Endothelial cell of umbilical vein (primary cell): ENCODE measurements around the gene NEMP2. TPM values are rescaled to one million over a fixed set of nuclear protein-coding genes. Genes with fewer than 3 reads are reported as not detected.

ENCODE experiments used
- BruUV-seq: library from RNA; stranded (reverse); fragments of 400-500 nt; replicated peaks from 2 replicates; lab custom pipeline; 2021; lab: Mats Ljungman, UMichigan
- CTCF ChIA-PET: fragments of 300-600, 350-600 bp; sonication (Branson Sonifier 250); formaldehyde crosslinking; loops from one replicate; lab custom pipeline; 2021; ENCODE audit warnings: antibody characterized with exemption, inconsistent platforms; lab: Charles Lee
- POLR2A ChIA-PET: fragments of 300-600, 350-600 bp; sonication (Branson Sonifier 250); formaldehyde crosslinking; loops from one replicate; lab custom pipeline; 2021; ENCODE audit warnings: antibody characterized with exemption, inconsistent platforms; lab: Charles Lee
- DNase-seq: peaks from one replicate; pipeline ENCODE4 v3.0.0-alpha.2; 2011; ENCODE audit warnings: low read depth, low spot score
- FAIRE-seq: peaks from 2 replicates; lab custom pipeline; 2011; peaks lifted over from hg19 to GRCh38; lab: Jason Lieb, UNC
- H2AFZ ChIP-seq: 2 replicates; pipeline ENCODE4 v1.6.0; 2012; ENCODE audit warnings: low read depth, low read length, control low read depth, inconsistent platforms
- H3K27ac ChIP-seq: 2 replicates; pipeline ENCODE4 v1.5.1; 2011; ENCODE audit warnings: low read depth, mild to moderate bottlenecking, control low read depth, low read length, moderate library complexity; ENCODE audit not compliant: insufficient read depth
- H3K27me3 ChIP-seq, 2 experiments: 2 replicates each; pipeline versions ENCODE4 v1.6.0 to v1.6.1; 2011; ENCODE audit warnings: low read length in 2 of 2, mixed read lengths in 1 of 2; ENCODE audit not compliant: control insufficient read depth in 2 of 2, insufficient read depth in 2 of 2
- H3K36me3 ChIP-seq, 2 experiments: 2 replicates in 1 of 2; 3 replicates in 1 of 2; pipeline ENCODE4 v1.5.1; 2011; ENCODE audit warnings: low read length in 2 of 2, mild to moderate bottlenecking in 1 of 2, moderate library complexity in 1 of 2; ENCODE audit not compliant: control insufficient read depth in 2 of 2, insufficient read depth in 2 of 2; ENCODE audit errors: extremely low read depth in 1 of 2
- H3K4me1 ChIP-seq: 3 replicates; pipeline ENCODE4 v1.5.1; 2011; ENCODE audit warnings: mild to moderate bottlenecking, low read length; ENCODE audit not compliant: control insufficient read depth, insufficient read depth; ENCODE audit errors: extremely low read depth
- H3K4me2 ChIP-seq: 2 replicates; pipeline ENCODE4 v1.6.1; 2011; ENCODE audit warnings: low read length, control low read depth, mixed read lengths; ENCODE audit not compliant: insufficient read depth
- H3K4me3 ChIP-seq, 3 experiments: fragments of 200-600 bp in 1 of 3; sonication (generic), shearing (Covaris generic) in 1 of 3; replicated peaks in 1 of 3; 2 replicates each; pipeline ENCODE4 v1.5.1; 2011 to 2016; ENCODE audit warnings: control low read depth in 3 of 3, low read length in 3 of 3, mild to moderate bottlenecking in 2 of 3, inconsistent platforms in 1 of 3, low read depth in 1 of 3, moderate library complexity in 1 of 3; ENCODE audit not compliant: insufficient read depth in 1 of 3
- H3K79me2 ChIP-seq: 2 replicates; pipeline ENCODE4 v1.6.0; 2012; ENCODE audit warnings: low read length, inconsistent platforms; ENCODE audit not compliant: control insufficient read depth, insufficient read depth
- H3K9ac ChIP-seq: replicated peaks from 2 replicates; pipeline ENCODE3; 2011; ENCODE audit warnings: low read length, control low read depth; ENCODE audit not compliant: insufficient read depth; ENCODE audit errors: extremely low read depth
- H3K9me1 ChIP-seq: replicated peaks from 3 replicates; pipeline ENCODE4 v1.6.0; 2011; ENCODE audit warnings: mild to moderate bottlenecking, low read length; ENCODE audit not compliant: control insufficient read depth, insufficient read depth; ENCODE audit errors: extremely low read depth
- H3K9me3 ChIP-seq: replicated peaks from 2 replicates; pipeline ENCODE4 v1.5.1; 2012; ENCODE audit warnings: low read length, inconsistent platforms; ENCODE audit not compliant: control insufficient read depth, insufficient read depth
- H4K20me1 ChIP-seq: replicated peaks from 2 replicates; pipeline ENCODE3; 2011; ENCODE audit warnings: mild to moderate bottlenecking, low read length; ENCODE audit not compliant: control insufficient read depth, insufficient read depth; ENCODE audit errors: extremely low read depth
- EZH2 ChIP-seq: IDR thresholded peaks from 2 replicates; pipeline ENCODE4 v1.6.1; 2012; ENCODE audit warnings: borderline replicate concordance, low read depth, mild to moderate bottlenecking, moderate library complexity, low read length, inconsistent platforms; ENCODE audit not compliant: severe bottlenecking
- FOS ChIP-seq: IDR thresholded peaks from 2 replicates; pipeline ENCODE4 v1.6.1; 2011; ENCODE audit warnings: mild to moderate bottlenecking, low read length, moderate library complexity, borderline replicate concordance; ENCODE audit not compliant: insufficient read depth
- GATA2 ChIP-seq: IDR thresholded peaks from 2 replicates; pipeline ENCODE4 v1.7.0; 2011; ENCODE audit warnings: low read depth, mild to moderate bottlenecking, moderate library complexity, mixed read lengths, low read length; ENCODE audit not compliant: insufficient read length, insufficient read depth
- JUN ChIP-seq: IDR thresholded peaks from 2 replicates; pipeline ENCODE4 v1.6.1; 2011; ENCODE audit warnings: borderline replicate concordance, low read depth; ENCODE audit not compliant: insufficient read length, insufficient read depth
- MYC ChIP-seq: IDR thresholded peaks from one replicate; pipeline ENCODE4 v1.6.1; 2011; ENCODE audit warnings: mild to moderate bottlenecking, low read depth, low read length
- POLR2A ChIP-seq: IDR thresholded peaks from 2 replicates; pipeline ENCODE4 v1.6.1; 2012; ENCODE audit warnings: low read depth, mild to moderate bottlenecking, control low read depth, low read length
- POLR2AphosphoS5 ChIP-seq: IDR thresholded peaks from 2 replicates; pipeline ENCODE4 v1.6.1; 2012; ENCODE audit warnings: low read depth, mild to moderate bottlenecking, control low read depth, low read length, moderate library complexity; ENCODE audit not compliant: insufficient read depth
- dilution Hi-C: fragments of 300-500 bp; cut with MboI; formaldehyde crosslinking; loops from one replicate; pipeline ENCODE4 v1.15.0; 2019; ENCODE audit warnings: low sequenced_read_pairs; ENCODE audit not compliant: extremely low pct_ligation_motif_present
- intact Hi-C: fragments of 100-400 bp; cut with micrococcal nuclease; formaldehyde crosslinking; loops from one replicate; pipeline ENCODE4 v1.10.0; 2022
- polyA plus RNA-seq, 4 experiments: library from polyadenylated mRNA; depleted of rRNA in 3 of 4; stranded (reverse) in 3 of 4; unstranded in 1 of 4; fragments of >200 nt; gene quantifications; 2 replicates each; pipeline versions ENCODE4 v1.2.1 to v1.2.3, GENCODE V29; 2011 to 2012; ENCODE audit warnings: missing spikeins in 1 of 4
- total RNA-seq: library from RNA; stranded (reverse); gene quantifications from 2 replicates; pipeline ENCODE4 v1.2.3, GENCODE V29; 2021
- TF ChIP-seq, protein P1 (sequence below), 2 donors: IDR thresholded peaks; 1 replicate in 1 of 2; 2 replicates in 1 of 2; pipeline ENCODE4 v1.5.1; 2011; ENCODE audit warnings: low read length in 2 of 2, mild to moderate bottlenecking in 2 of 2, moderate library complexity in 2 of 2, control low read depth in 1 of 2, inconsistent platforms in 1 of 2, low read depth in 1 of 2; ENCODE audit not compliant: insufficient read depth in 1 of 2; ENCODE audit errors: extremely low read depth in 1 of 2
- TF ChIP-seq, protein P2 (sequence below): IDR thresholded peaks from 2 replicates; pipeline ENCODE4 v1.6.1; 2011; ENCODE audit not compliant: insufficient read depth, insufficient read length

The NEMP2 gene
- total and polyA plus RNA-seq, 2 donors (not counting 3 experiments of a cell fraction or from before 2014, with no cell fraction given): 3.1 to 8.4 TPM

DNA sequence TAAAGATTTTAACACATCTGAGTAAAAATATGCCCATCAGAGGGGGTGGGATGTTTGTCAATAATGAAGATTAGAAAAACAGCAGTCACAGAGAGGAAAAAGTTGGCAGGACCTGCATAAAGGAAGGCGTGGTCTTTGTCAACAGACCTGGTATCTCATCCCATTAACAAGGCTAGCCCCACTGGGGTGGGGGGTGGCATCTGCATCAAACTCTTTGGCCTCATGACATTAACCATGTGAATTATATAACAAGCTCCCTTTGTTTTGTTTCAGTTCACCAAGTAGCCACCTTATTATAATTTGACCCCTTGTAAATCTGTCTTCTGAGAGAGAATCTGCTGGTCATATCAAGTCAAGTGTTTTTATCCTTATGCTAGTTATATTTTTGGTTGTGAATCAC, 28.8 kb downstream of the NEMP2 start:
- DNase-seq (no peak), FAIRE-seq (no peak)
- Histone ChIP-seq H2AFZ (no peak overlapping the region), H3K27ac (no peak overlapping the region), H4K20me1 (no peaks in the 10 kb centered on the region), H3K4me3 (no peak overlapping the region), H3K4me2 (no peak overlapping the region), H3K9me1 (no peaks in the 10 kb centered on the region), H3K36me3 (no peaks in the 10 kb centered on the region), H3K9ac (no peak overlapping the region), H3K27me3 (no peaks in the 10 kb centered on the region), H3K9me3 (no peaks in the 10 kb centered on the region), H3K4me1 (no peaks in the 10 kb centered on the region), H3K79me2 (no peaks in the 10 kb centered on the region)
- intact Hi-C loops: no loop called here
- no TSS peak for BruUV-seq
- POLR2A ChIA-PET: no interaction called here
- dilution Hi-C loops: no loop called here
- TF ChIP-seq POLR2AphosphoS5 (no peak), JUN (no peak), MYC (no peak), POLR2A (no peak), GATA2 (no peak)
- CTCF ChIA-PET: interaction anchor here (1.0 kb wide), 1 partner anchor 286 kb away, joined by 3 read pairs; no protein-coding TSS in a partner anchor

DNA sequence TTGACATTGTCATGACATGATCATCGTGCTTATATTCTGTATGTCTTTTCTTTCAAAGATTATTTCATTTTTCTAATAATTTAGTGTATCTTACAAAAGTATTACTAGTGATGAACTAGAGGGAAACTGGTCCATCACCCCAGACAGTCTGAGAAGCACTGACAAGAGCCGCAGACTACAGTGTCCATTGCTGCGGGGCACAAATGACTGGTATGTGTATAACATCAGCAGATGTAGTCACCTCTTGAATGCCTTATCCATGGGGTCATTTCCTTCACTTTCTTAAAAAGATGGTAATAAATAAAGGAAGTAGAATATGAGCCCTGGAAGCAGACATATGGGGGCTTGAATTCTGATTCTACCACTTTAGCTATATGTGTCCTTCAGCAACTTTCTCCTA, 29.6 kb downstream of the NEMP2 start:
- CTCF ChIA-PET: no interaction called here
- Histone ChIP-seq H2AFZ (no peak overlapping the region), H3K4me3 (no peak overlapping the region), H3K4me2 (no peak overlapping the region), H4K20me1 (no peaks in the 10 kb centered on the region), H3K27me3 (no peaks in the 10 kb centered on the region), H3K27ac (no peak overlapping the region), H3K36me3 (no peaks in the 10 kb centered on the region), H3K9ac (no peak overlapping the region), H3K4me1 (no peaks in the 10 kb centered on the region), H3K9me3 (no peaks in the 10 kb centered on the region), H3K9me1 (no peaks in the 10 kb centered on the region), H3K79me2 (no peaks in the 10 kb centered on the region)
- POLR2A ChIA-PET: no interaction called here
- intact Hi-C loops: no loop called here
- no peak for DNase-seq
- BruUV-seq: no TSS peak
- FAIRE-seq: no peak
- no peak for TF ChIP-seq POLR2A
- no peak for TF ChIP-seq GATA2
- TF ChIP-seq JUN: no peak
- TF ChIP-seq, protein P1, sequence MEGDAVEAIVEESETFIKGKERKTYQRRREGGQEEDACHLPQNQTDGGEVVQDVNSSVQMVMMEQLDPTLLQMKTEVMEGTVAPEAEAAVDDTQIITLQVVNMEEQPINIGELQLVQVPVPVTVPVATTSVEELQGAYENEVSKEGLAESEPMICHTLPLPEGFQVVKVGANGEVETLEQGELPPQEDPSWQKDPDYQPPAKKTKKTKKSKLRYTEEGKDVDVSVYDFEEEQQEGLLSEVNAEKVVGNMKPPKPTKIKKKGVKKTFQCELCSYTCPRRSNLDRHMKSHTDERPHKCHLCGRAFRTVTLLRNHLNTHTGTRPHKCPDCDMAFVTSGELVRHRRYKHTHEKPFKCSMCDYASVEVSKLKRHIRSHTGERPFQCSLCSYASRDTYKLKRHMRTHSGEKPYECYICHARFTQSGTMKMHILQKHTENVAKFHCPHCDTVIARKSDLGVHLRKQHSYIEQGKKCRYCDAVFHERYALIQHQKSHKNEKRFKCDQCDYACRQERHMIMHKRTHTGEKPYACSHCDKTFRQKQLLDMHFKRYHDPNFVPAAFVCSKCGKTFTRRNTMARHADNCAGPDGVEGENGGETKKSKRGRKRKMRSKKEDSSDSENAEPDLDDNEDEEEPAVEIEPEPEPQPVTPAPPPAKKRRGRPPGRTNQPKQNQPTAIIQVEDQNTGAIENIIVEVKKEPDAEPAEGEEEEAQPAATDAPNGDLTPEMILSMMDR (IDR thresholded peaks at IDR 0.05; ENCODE audit: extremely low read depth in 1 of 2, insufficient read depth in 1 of 2, low read depth in 1 of 2, low read length in 2 of 2): no peak
- TF ChIP-seq MYC: no peak
- no peak for TF ChIP-seq POLR2AphosphoS5
- no peak for TF ChIP-seq FOS
- TF ChIP-seq EZH2: no peak
- TF ChIP-seq, protein P2, sequence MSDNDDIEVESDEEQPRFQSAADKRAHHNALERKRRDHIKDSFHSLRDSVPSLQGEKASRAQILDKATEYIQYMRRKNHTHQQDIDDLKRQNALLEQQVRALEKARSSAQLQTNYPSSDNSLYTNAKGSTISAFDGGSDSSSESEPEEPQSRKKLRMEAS: no peak
- dilution Hi-C loops: no loop called here
